Measurements from ENCODE around the gene GJB6.

DNA sequence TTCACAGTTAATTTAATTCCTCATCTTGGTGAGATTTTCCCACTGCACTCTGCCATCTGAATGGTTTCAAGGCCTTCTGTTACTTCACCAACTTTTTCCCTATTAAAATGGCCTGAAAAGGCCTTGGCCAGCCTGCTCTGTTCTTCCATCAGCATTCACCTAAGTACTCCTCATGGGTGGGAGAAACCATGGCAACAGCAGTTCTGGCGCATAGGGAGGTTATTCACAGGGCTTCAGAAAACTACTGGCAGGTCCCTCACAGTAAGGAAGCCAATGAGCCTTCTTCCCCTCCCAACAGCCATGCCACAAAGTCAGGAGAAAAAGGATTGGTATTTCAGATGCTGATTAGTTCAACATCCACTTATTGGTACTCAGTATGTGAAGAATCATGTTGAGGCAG is 22.2 kb downstream of the GJB6 start:
- TF ChIP-seq, protein P1, sequence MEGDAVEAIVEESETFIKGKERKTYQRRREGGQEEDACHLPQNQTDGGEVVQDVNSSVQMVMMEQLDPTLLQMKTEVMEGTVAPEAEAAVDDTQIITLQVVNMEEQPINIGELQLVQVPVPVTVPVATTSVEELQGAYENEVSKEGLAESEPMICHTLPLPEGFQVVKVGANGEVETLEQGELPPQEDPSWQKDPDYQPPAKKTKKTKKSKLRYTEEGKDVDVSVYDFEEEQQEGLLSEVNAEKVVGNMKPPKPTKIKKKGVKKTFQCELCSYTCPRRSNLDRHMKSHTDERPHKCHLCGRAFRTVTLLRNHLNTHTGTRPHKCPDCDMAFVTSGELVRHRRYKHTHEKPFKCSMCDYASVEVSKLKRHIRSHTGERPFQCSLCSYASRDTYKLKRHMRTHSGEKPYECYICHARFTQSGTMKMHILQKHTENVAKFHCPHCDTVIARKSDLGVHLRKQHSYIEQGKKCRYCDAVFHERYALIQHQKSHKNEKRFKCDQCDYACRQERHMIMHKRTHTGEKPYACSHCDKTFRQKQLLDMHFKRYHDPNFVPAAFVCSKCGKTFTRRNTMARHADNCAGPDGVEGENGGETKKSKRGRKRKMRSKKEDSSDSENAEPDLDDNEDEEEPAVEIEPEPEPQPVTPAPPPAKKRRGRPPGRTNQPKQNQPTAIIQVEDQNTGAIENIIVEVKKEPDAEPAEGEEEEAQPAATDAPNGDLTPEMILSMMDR (conservative IDR thresholded peaks at IDR 0.05; ENCODE audit: low read depth, low read length): no peak
- no peak for TF ChIP-seq EZH2 (IDR thresholded peaks at IDR 0.05; ENCODE audit: low read length, unreplicated experiment)
- TF ChIP-seq EZH2phosphoT487 (IDR thresholded peaks at IDR 0.05; ENCODE audit: borderline replicate concordance, low read length): no peak
